ENCODE measurements around the gene ATF7.

Gene ATF7

GRCh38 chr12:53480491-53481442 lies 145.4 kb downstream of the ATF7 start:
- DNase-seq = no peak

GRCh38 chr12:53479331-53479730 lies 146.9 kb downstream of the ATF7 start:
- no peak for DNase-seq

GRCh38 chr12:53478865-53479264 lies 147.3 kb downstream of the ATF7 start:
- DNase-seq = no peak

GRCh38 chr12:53476769-53477209 lies 149.4 kb downstream of the ATF7 start:
- no peak for DNase-seq

- DNase-seq = no peak
Measured at GRCh38 chr12:53474819-53475218, 151.4 kb downstream of the ATF7 start.

GRCh38 chr12:53474077-53474476 lies 152.1 kb downstream of the ATF7 start:
- no peak for DNase-seq

GRCh38 chr12:53472056-53472582 lies 154.1 kb downstream of the ATF7 start:
- no peak for DNase-seq

GRCh38 chr12:53468282-53468681 lies 157.9 kb downstream of the ATF7 start:
- no peak for DNase-seq

GRCh38 chr12:53467880-53468279 lies 158.3 kb downstream of the ATF7 start:
- DNase-seq = no peak

- no peak for DNase-seq
Measured at GRCh38 chr12:53467082-53467481, 159.1 kb downstream of the ATF7 start.

GRCh38 chr12:53466640-53467039 lies 159.5 kb downstream of the ATF7 start:
- DNase-seq = no peak

GRCh38 chr12:53465679-53466078 lies 160.5 kb downstream of the ATF7 start:
- DNase-seq = no peak

GRCh38 chr12:53464685-53465418 lies 161.3 kb downstream of the ATF7 start:
- DNase-seq = no peak

GRCh38 chr12:53463802-53464560 lies 162.2 kb downstream of the ATF7 start:
- DNase-seq = no peak

GRCh38 chr12:53462935-53463334 lies 163.2 kb downstream of the ATF7 start:
- no peak for DNase-seq

- no peak for DNase-seq
Measured at GRCh38 chr12:53461591-53461990, 164.6 kb downstream of the ATF7 start.

GRCh38 chr12:53461059-53461458 lies 165.1 kb downstream of the ATF7 start:
- DNase-seq = no peak

- no peak for DNase-seq
Measured at GRCh38 chr12:53459097-53459496, 167.1 kb downstream of the ATF7 start.
